T-helper 17 cell (primary cell): ENCODE results near the gene CACNA1E. TPM values are rescaled to one million over a fixed set of nuclear protein-coding genes. Genes with fewer than 3 reads are reported as not detected.
"Not testable (repeated sequence)": the region's sequence is repeated elsewhere in the genome, so short reads cannot be mapped to it uniquely, and the experiment has no call there.

Source experiments
- ATAC-seq: fragments of 150-1000 bp; cut with Tn5 transposase; 2 replicates; pipeline ENCODE4 v1.10.0; 2021; ENCODE audit warnings: mild to moderate bottlenecking, moderate library complexity
- DNase-seq, 3 donors: peaks; one replicate each; pipeline versions ENCODE4 v3.0.0 to v3.0.0-alpha.2; 2020 to 2021
- H3K9me3 ChIP-seq: one replicate; pipeline ENCODE4 v1.7.0; 2013; ENCODE audit warnings: low read length, mild to moderate bottlenecking; ENCODE audit not compliant: control insufficient read depth, poor library complexity, severe bottlenecking
- H3K27ac Mint-ChIP-seq: one replicate; pipeline ENCODE4 v1.8.0; 2022; ENCODE audit warnings: mild to moderate bottlenecking, moderate library complexity, mixed read lengths
- H3K27me3 Mint-ChIP-seq: one replicate; pipeline ENCODE4 v1.8.0; 2022; ENCODE audit warnings: mixed read lengths
- H3K36me3 Mint-ChIP-seq: one replicate; pipeline ENCODE4 v1.8.0; 2022; ENCODE audit warnings: low read depth, mixed read lengths
- H3K4me1 Mint-ChIP-seq: one replicate; pipeline ENCODE4 v1.8.0; 2022; ENCODE audit warnings: mild to moderate bottlenecking, mixed read lengths
- H3K4me3 Mint-ChIP-seq: one replicate; pipeline ENCODE4 v1.8.0; 2022; ENCODE audit warnings: mild to moderate bottlenecking, moderate library complexity, mixed read lengths
- total RNA-seq, 4 donors: library from RNA in 2 of 4; stranded (reverse) in 2 of 4; gene quantifications; one replicate each; pipeline ENCODE4 v1.2.3 and lab custom pipeline; 2022 to 2026

The CACNA1E gene
- total RNA-seq, 2 donors from 2014 or later = not detected

DNA sequence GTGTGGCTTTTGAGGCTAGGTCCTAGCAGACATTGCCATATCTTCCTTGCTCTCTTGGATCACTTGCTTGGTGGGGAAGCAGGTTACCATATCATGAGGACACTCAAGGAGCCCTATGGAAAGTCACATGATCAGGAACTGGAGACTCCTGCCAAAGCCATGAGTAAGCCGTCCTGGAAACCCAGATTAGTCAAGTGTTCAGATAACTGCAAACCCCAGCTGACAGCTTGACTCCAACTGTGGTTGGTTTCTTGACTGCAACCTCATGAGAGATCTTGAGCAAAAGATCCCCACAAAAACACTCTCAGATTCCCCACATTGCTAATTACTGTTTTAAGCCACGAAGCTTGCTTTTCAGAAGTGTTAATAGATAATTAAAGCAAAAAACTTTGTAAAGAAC, 58.6 kb downstream of the CACNA1E start:
- peaks cover 5% of the 10 kb centered on the region for H3K9me3 ChIP-seq
- DNase-seq (no peak), ATAC-seq (no peak)
- Mint-ChIP-seq H3K36me3 (peaks cover 1% of the 10 kb centered on the region), H3K27me3 (peaks cover 74% of the 10 kb centered on the region), H3K27ac (no peak overlapping the region), H3K4me1 (no peaks in the 10 kb centered on the region), H3K4me3 (no peak overlapping the region)

DNA sequence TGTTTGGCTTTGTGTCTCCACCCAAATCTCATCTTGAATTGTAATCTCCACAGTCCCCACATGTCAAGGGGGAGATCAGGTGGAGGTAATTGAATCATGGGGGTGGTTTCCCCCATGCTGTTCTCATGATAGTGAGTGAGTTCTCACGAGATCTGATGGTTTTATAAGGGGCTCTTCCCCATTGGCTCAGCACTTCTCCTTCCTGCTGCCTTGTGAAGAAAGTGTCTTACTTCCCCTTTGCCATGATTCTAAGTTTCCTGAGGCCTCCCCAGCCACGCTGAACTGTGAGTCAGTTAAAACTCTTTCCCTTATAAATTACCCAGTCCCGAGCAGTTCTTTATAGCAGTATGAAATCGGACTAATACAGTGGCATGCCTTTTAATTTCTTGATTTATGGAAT, 59.1 kb downstream of the CACNA1E start:
- not testable (repeated sequence) for H3K4me1 Mint-ChIP-seq, H3K36me3 Mint-ChIP-seq
- H3K27me3 Mint-ChIP-seq = peaks cover 74% of the 10 kb centered on the region

DNA sequence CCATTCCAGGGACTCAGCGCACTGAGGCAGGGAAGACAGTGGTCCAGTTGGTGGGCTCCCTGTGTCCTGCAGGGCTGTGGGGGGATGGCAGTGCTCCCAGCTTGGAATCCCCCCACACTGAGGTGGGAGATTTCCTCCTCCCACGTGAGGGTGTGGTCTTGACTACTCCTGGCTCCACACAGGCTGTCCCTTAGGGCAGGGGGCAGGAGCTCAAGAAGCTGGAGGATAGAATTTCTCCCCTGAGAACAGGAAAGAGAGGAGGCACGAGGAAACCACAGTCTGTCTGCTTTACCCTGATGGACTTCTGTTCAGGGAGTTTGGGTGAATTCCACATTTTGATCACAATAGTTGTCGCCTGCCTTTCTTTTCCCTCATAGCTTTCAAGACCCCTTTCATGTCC, 62.1 kb downstream of the CACNA1E start:
- Mint-ChIP-seq H3K36me3 (peaks cover 6% of the 10 kb centered on the region), H3K27ac (no peak overlapping the region), H3K4me3 (no peak overlapping the region), H3K27me3 (peaks cover 75% of the 10 kb centered on the region), H3K4me1 (peaks cover 2% of the 10 kb centered on the region)
- ATAC-seq (no peak), DNase-seq (no peak)
- H3K9me3 ChIP-seq = no peaks in the 10 kb centered on the region

More for the DNA sequence above, 59.1 kb downstream of the CACNA1E start:
- not testable (repeated sequence) for H3K9me3 ChIP-seq, H3K27ac Mint-ChIP-seq, DNase-seq, H3K4me3 Mint-ChIP-seq, ATAC-seq

DNA sequence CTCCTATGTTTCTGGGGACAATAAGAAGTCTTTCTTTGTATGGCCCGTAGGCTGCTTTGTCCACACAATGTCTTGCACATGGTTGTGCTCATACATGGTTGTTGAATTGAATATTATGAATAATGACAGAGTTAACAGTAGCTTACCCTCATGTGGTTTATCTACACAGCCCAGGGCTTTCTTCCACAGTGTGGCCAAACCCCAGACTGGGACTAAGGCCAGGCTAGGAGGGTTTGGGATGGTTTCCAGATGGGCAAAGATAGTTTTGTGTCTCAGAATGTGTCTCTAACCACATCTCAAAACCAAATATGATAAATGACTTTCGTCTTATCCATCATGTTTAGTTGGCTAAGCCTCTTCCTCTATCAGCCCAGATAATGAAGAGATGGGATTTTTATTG, 65.2 kb downstream of the CACNA1E start:
- DNase-seq (no peak), ATAC-seq (no peak)
- H3K4me1 Mint-ChIP-seq = peaks cover 2% of the 10 kb centered on the region
- H3K9me3 ChIP-seq = no peaks in the 10 kb centered on the region
- peaks cover 6% of the 10 kb centered on the region for H3K36me3 Mint-ChIP-seq
- no peak overlapping the region for H3K27ac Mint-ChIP-seq
- H3K4me3 Mint-ChIP-seq = no peak overlapping the region
- H3K27me3 Mint-ChIP-seq = peaks cover 76% of the 10 kb centered on the region

DNA sequence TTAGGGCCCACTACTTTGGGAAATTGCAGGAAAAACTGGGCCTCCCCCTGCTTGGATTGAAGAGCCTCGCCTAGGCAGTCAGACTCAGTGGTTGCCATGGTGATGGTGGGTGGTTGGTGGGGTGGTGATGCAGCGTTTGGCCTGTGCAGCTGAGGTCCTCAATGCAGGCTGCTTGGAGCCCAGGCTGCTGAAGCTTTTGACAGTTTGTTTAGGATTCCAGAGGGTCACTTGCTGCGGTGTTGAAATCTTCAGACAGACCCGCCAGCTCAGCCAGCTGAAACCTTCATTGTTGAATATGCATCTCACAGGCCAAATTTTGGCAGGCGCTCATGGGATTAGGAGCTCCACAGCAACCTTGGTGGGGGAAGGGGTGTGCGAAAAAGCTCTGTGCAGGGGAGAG, 67.9 kb downstream of the CACNA1E start:
- no peak overlapping the region for H3K27ac Mint-ChIP-seq
- peaks cover 2% of the 10 kb centered on the region for H3K4me1 Mint-ChIP-seq
- DNase-seq = no peak
- ATAC-seq = no peak
- peaks cover 55% of the 10 kb centered on the region for H3K27me3 Mint-ChIP-seq
- H3K9me3 ChIP-seq = no peaks in the 10 kb centered on the region
- no peak overlapping the region for H3K4me3 Mint-ChIP-seq
- H3K36me3 Mint-ChIP-seq = peaks cover 6% of the 10 kb centered on the region

DNA sequence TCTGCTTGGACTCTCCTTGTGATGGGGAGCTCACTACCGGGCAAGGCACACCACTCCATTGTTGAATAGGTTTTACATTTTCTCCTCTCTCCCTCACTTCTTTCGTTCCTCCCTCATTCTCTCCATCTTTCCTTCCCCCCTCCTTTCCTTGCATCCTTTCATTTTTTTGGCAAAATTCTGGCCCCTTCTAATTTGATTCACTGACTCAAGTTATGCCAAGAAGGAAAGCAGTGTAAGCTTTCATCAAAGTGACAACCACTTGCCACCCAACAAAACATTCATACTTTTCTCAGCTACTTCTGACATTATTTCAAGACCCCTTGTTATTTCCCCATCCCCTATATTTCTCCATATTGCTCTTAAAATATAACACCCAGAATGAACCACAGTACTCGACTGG, 68.4 kb downstream of the CACNA1E start:
- Mint-ChIP-seq H3K36me3 (peaks cover 6% of the 10 kb centered on the region), H3K4me3 (no peak overlapping the region), H3K27me3 (peaks cover 50% of the 10 kb centered on the region), H3K27ac (no peak overlapping the region), H3K4me1 (peaks cover 2% of the 10 kb centered on the region)
- ATAC-seq (no peak), DNase-seq (no peak)
- no peaks in the 10 kb centered on the region for H3K9me3 ChIP-seq

DNA sequence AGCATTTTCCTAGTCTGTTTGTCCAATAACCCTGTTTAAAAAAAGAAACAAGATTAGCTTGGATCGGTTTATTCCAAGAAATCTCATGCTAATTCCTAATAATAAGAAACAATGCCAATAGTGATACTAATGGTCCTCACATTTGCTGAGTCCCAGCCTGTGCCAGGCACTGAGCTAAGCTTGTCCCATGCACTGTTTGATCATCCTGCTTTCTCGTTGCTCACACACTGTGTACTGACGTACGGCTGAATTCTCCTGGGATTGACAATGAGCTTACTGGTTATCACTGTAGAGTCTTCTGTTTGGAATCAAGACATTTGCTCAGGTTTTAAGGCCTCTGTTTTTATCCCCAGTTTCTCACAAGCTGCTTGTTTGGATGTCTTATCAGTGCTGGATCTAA, 71.1 kb downstream of the CACNA1E start:
- H3K27ac Mint-ChIP-seq = no peak overlapping the region
- ATAC-seq = no peak
- H3K36me3 Mint-ChIP-seq = no peaks in the 10 kb centered on the region
- peaks cover 26% of the 10 kb centered on the region for H3K27me3 Mint-ChIP-seq
- no peaks in the 10 kb centered on the region for H3K9me3 ChIP-seq
- no peaks in the 10 kb centered on the region for H3K4me1 Mint-ChIP-seq
- no peak for DNase-seq
- H3K4me3 Mint-ChIP-seq = no peak overlapping the region

DNA sequence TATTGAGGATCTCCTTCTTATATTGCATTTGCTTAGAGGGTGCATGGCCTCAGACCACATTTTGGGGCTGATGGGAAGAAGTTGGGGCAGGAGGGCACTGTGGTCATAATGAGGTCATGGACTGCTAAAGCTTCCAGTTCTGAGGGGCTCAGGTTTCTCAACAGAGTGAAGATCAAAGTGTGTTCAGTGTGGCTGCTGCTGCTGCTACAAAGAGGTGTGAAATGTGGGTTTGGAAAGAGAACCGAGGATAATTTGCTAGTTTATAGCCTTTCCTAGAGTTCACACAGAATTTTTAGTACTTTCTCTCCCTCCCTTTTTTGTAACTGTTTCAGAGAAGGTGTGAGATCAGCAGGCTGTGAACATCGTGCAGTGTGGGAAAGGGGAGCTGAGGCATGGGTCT, 73.3 kb downstream of the CACNA1E start:
- Mint-ChIP-seq H3K36me3 (no peaks in the 10 kb centered on the region), H3K4me3 (no peak overlapping the region), H3K4me1 (no peaks in the 10 kb centered on the region), H3K27me3 (peaks cover 14% of the 10 kb centered on the region), H3K27ac (no peak overlapping the region)
- no peaks in the 10 kb centered on the region for H3K9me3 ChIP-seq
- DNase-seq (no peak), ATAC-seq (no peak)

DNA sequence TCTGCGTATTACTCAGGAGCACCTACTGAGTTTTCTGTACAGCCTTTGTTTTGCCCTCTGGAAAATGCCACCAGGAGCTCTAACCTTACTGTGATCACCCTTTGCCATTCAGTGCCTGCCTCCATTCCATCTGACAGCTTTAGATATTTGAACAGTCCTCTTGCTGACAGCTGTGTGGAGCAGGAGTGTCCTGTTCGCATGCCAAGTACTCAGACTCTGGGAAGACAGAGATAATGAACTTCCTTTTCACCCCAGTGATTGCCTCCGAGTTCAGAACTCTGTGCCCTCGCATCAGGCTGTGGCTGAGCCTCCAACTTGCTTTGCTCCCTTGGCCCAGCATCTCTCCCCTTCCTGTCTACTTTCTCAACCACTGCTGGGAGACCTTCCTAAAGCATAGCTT, 74.0 kb downstream of the CACNA1E start:
- Mint-ChIP-seq H3K27ac (no peak overlapping the region), H3K4me1 (no peaks in the 10 kb centered on the region), H3K27me3 (peaks cover 14% of the 10 kb centered on the region), H3K4me3 (no peak overlapping the region), H3K36me3 (no peaks in the 10 kb centered on the region)
- DNase-seq = no peak
- no peak for ATAC-seq
- H3K9me3 ChIP-seq = no peaks in the 10 kb centered on the region

DNA sequence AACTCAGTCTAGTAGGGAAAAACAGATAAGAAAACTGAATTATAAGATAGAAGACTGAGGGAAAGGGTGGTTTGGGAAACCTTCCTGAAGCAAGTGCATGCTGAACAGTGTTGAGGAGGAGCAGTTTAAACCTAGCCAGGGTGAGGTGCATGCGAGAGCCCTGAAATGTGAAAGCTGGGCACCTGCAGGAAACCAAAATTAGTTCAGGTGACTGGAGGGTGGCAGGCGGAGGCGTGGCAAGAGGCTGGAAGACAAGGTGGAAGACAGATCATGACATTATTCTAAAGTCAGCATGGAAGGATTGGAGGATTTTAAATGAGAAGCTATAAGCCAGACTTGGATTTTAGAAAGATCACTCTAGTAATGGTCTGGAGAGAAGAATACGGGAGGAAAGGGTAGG, 75.1 kb downstream of the CACNA1E start:
- no peaks in the 10 kb centered on the region for H3K9me3 ChIP-seq
- peaks cover 7% of the 10 kb centered on the region for H3K27me3 Mint-ChIP-seq

DNA sequence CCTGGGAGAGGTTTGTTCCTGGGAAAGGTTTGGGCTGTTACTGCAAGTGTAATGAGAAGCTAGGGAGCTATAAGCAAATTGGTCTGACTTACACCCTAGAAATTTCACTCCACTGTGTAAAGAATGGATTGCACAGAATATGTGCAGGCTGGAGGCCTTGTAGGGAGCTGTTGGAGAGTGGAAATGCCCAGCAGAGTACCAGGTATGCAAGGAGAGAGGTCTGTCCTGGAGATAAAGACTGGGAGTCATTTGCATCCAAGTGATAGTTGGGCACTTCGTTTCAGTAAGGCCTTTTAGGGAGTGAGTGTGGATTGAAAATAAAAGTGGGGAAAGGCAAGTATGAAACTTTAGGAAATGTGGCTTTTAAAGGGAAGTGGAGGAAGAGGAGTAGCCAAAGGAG, 75.8 kb downstream of the CACNA1E start:
- Mint-ChIP-seq H3K27ac (no peak overlapping the region), H3K36me3 (no peaks in the 10 kb centered on the region), H3K4me1 (no peaks in the 10 kb centered on the region), H3K4me3 (no peak overlapping the region), H3K27me3 (no peaks in the 10 kb centered on the region)
- H3K9me3 ChIP-seq = no peaks in the 10 kb centered on the region
- no peak for ATAC-seq
- no peak for DNase-seq

More for the DNA sequence above, 75.1 kb downstream of the CACNA1E start:
- H3K4me3 Mint-ChIP-seq = no peak overlapping the region
- H3K4me1 Mint-ChIP-seq = no peaks in the 10 kb centered on the region
- no peak overlapping the region for H3K27ac Mint-ChIP-seq
- H3K36me3 Mint-ChIP-seq = no peaks in the 10 kb centered on the region
- no peak for DNase-seq
- no peak for ATAC-seq

DNA sequence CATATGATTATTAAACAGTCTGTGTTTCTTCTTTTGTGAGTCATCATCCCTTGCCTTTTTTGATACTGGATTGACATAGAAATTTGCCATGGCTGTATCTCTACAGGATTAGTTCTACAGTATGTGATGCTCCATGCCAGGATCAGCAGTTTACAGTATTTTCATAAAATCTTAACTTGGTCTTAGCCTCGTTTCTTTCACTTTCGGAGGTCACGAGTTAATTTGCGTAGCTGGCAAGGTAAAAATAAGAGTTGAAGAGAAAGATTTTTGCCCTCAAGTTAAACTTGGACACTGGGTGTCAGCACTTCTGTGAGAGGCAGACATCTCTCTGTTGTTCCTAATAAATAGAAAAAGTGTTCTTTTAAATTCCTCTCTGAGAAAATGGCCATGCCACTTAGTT, 79.1 kb downstream of the CACNA1E start:
- H3K9me3 ChIP-seq = no peaks in the 10 kb centered on the region
- DNase-seq (no peak), ATAC-seq (no peak)
- H3K4me1 Mint-ChIP-seq = no peaks in the 10 kb centered on the region
- H3K36me3 Mint-ChIP-seq = no peaks in the 10 kb centered on the region
- peaks cover 11% of the 10 kb centered on the region for H3K27me3 Mint-ChIP-seq
- no peak overlapping the region for H3K4me3 Mint-ChIP-seq
- H3K27ac Mint-ChIP-seq = no peak overlapping the region

DNA sequence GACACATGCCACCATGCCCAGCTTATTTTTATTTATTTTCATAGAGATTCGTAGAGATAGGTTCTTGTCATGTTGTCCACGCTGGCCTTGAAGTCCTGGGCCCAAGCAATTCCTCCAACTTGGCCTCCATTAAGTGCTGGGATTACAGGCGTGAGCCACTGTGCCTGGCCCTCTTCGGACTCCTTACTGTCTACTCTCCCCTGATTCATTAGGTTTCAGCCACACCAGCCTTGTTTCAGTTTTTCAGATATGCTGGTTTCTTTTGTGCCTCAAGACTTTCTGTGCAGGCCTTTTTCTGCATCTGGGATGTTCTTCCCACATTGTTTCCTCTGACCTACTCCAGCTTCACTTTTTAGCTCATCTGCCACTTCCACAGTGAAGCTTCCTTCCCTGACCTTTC, 85.4 kb downstream of the CACNA1E start:
- Mint-ChIP-seq H3K4me3 (no peak overlapping the region), H3K4me1 (no peaks in the 10 kb centered on the region), H3K27me3 (peaks cover 36% of the 10 kb centered on the region), H3K36me3 (no peaks in the 10 kb centered on the region), H3K27ac (no peak overlapping the region)
- ATAC-seq (no peak), DNase-seq (no peak)
- no peaks in the 10 kb centered on the region for H3K9me3 ChIP-seq

DNA sequence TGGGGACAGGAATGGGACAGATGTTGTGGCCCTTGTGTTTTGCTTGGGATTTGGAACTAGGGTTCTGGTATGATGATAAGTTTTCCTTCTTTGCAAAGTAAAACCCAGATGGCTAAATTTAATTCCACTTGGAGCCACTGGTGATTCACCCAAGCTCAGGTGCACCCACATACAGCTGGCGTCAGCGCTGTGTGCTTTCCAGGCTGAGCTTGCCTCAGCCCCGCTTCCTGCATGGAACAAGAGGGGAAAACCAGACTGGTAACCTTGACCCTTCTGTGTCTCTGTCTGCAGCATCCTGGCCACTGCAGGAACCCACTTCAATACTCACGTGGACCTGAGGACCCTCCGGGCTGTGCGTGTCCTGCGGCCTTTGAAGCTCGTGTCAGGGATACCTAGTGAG, 94.2 kb downstream of the CACNA1E start:
- ATAC-seq (no peak), DNase-seq (no peak)
- no peaks in the 10 kb centered on the region for H3K9me3 ChIP-seq
- Mint-ChIP-seq H3K27me3 (peaks cover 24% of the 10 kb centered on the region), H3K4me1 (no peaks in the 10 kb centered on the region), H3K36me3 (no peaks in the 10 kb centered on the region), H3K27ac (no peak overlapping the region), H3K4me3 (no peak overlapping the region)

DNA sequence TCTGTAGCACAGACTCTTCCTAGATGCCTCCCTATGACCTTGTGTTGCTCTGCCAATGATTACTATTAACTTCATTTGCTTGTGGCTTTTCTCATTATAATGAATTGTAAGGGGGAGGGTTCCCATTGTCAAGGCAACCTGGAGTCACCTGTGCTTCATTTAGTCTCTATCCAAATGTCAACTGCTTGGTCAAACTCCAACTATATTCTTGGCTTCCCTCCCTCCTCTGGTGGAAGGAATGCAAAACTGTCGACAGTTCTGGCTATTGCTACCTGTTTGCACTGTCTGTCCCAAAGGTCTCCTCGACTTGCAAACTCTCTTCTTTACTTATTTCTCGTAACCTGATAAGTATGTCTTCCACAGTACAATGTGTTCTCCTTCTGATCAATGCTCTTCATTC, 100.3 kb downstream of the CACNA1E start:
- Mint-ChIP-seq H3K27ac (no peak overlapping the region), H3K4me1 (no peaks in the 10 kb centered on the region)
- ATAC-seq = no peak

More for the DNA sequence above, 100.3 kb downstream of the CACNA1E start:
- Mint-ChIP-seq H3K36me3 (no peaks in the 10 kb centered on the region), H3K27me3 (peaks cover 16% of the 10 kb centered on the region), H3K4me3 (no peak overlapping the region)
- DNase-seq = no peak
- H3K9me3 ChIP-seq = no peaks in the 10 kb centered on the region
